ENCODE results near the gene GRID1. TPM values are rescaled to one million over a fixed set of nuclear protein-coding genes. Genes with fewer than 3 reads are reported as not detected.

Gene GRID1
- total RNA-seq, 1 experiment from 2014 or later: 5.6 TPM

- Histone ChIP-seq H3K9ac (ENCODE audit: low read length) (no peak overlapping the region), H3K27ac (ENCODE audit: low read depth, low read length) (no peak overlapping the region), H3K9me2 (ENCODE audit: insufficient read depth) (no peaks in the 10 kb centered on the region), H3K4me3 (replicated peaks in 1 of 2; ENCODE audit: low read depth in 1 of 2, low read length in 2 of 2) (no peak overlapping the region), H3K27me3 (ENCODE audit: insufficient read depth, low read length) (no peaks in the 10 kb centered on the region), H3K36me3 (ENCODE audit: control insufficient read depth in 1 of 2, insufficient read depth in 2 of 2, low read length in 2 of 2) (no peaks in the 10 kb centered on the region), H3K9me3 (ENCODE audit: control insufficient read depth in 1 of 2, insufficient read depth in 1 of 2, low read depth in 1 of 2, low read length in 2 of 2) (no peaks in the 10 kb centered on the region), H2AFZ (ENCODE audit: low read depth, low read length, poor library complexity, severe bottlenecking) (no peak overlapping the region), H3K4me2 (ENCODE audit: low read length) (no peak overlapping the region), H3K79me2 (ENCODE audit: insufficient read depth, low read length) (no peaks in the 10 kb centered on the region), H4K20me1 (ENCODE audit: insufficient read depth) (no peaks in the 10 kb centered on the region), H3K4me1 (ENCODE audit: control insufficient read depth in 1 of 2, insufficient read depth in 2 of 2, low read length in 2 of 2) (no peaks in the 10 kb centered on the region)
- TF ChIP-seq EZH2 (IDR thresholded peaks at IDR 0.05): no peak
- TF ChIP-seq, protein P1, sequence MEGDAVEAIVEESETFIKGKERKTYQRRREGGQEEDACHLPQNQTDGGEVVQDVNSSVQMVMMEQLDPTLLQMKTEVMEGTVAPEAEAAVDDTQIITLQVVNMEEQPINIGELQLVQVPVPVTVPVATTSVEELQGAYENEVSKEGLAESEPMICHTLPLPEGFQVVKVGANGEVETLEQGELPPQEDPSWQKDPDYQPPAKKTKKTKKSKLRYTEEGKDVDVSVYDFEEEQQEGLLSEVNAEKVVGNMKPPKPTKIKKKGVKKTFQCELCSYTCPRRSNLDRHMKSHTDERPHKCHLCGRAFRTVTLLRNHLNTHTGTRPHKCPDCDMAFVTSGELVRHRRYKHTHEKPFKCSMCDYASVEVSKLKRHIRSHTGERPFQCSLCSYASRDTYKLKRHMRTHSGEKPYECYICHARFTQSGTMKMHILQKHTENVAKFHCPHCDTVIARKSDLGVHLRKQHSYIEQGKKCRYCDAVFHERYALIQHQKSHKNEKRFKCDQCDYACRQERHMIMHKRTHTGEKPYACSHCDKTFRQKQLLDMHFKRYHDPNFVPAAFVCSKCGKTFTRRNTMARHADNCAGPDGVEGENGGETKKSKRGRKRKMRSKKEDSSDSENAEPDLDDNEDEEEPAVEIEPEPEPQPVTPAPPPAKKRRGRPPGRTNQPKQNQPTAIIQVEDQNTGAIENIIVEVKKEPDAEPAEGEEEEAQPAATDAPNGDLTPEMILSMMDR (IDR thresholded peaks at IDR 0.05 in 2 of 3, conservative IDR thresholded peaks at IDR 0.05 in 1 of 3; ENCODE audit: borderline replicate concordance in 1 of 3, insufficient read depth in 1 of 3, low read depth in 2 of 3, low read length in 2 of 3): no peak
- no peak for TF ChIP-seq CEBPB (IDR thresholded peaks at IDR 0.05; ENCODE audit: low read depth)
- TF ChIP-seq, protein P2, sequence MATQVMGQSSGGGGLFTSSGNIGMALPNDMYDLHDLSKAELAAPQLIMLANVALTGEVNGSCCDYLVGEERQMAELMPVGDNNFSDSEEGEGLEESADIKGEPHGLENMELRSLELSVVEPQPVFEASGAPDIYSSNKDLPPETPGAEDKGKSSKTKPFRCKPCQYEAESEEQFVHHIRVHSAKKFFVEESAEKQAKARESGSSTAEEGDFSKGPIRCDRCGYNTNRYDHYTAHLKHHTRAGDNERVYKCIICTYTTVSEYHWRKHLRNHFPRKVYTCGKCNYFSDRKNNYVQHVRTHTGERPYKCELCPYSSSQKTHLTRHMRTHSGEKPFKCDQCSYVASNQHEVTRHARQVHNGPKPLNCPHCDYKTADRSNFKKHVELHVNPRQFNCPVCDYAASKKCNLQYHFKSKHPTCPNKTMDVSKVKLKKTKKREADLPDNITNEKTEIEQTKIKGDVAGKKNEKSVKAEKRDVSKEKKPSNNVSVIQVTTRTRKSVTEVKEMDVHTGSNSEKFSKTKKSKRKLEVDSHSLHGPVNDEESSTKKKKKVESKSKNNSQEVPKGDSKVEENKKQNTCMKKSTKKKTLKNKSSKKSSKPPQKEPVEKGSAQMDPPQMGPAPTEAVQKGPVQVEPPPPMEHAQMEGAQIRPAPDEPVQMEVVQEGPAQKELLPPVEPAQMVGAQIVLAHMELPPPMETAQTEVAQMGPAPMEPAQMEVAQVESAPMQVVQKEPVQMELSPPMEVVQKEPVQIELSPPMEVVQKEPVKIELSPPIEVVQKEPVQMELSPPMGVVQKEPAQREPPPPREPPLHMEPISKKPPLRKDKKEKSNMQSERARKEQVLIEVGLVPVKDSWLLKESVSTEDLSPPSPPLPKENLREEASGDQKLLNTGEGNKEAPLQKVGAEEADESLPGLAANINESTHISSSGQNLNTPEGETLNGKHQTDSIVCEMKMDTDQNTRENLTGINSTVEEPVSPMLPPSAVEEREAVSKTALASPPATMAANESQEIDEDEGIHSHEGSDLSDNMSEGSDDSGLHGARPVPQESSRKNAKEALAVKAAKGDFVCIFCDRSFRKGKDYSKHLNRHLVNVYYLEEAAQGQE (IDR thresholded peaks at IDR 0.05; ENCODE audit: low read depth): no peak
- no peak for TF ChIP-seq SRF (IDR thresholded peaks at IDR 0.05; ENCODE audit: low read depth)
- no peak for TF ChIP-seq EZH2phosphoT487 (IDR thresholded peaks at IDR 0.05; ENCODE audit: borderline replicate concordance)
- no peak for TF ChIP-seq SP1 (IDR thresholded peaks at IDR 0.05; ENCODE audit: low read depth)
- TF ChIP-seq ZFX (IDR thresholded peaks at IDR 0.05): no peak
- TF ChIP-seq POLR2AphosphoS5 (IDR thresholded peaks at IDR 0.05; ENCODE audit: low read depth, low read length): no peak
- TF ChIP-seq CBX3 (IDR thresholded peaks at IDR 0.05; ENCODE audit: low read depth): no peak
- TF ChIP-seq EGR1 (IDR thresholded peaks at IDR 0.05; ENCODE audit: low read depth): no peak
- CTCF ChIA-PET: no interaction called here
- no peak for ATAC-seq
- no peak for DNase-seq (ENCODE audit: low read depth, low spot score)
- BruUV-seq (replicated peaks): no TSS peak
- intact Hi-C loops (cut with micrococcal nuclease): no loop called here
- POLR2A ChIA-PET: no interaction called here
- RAD21 ChIA-PET (ENCODE audit: low non-redundant PET in 1 of 2, low total read pairs in 2 of 2, uncharacterized antibody in 2 of 2, unreplicated experiment in 2 of 2): no interaction called here
Observed at GRCh38 chr10:86206240-86206579, 160.4 kb downstream of the GRID1 start.

All from HCT116 (cell line).